ENCODE data around the gene CLDN34. TPM values are rescaled to one million over a fixed set of nuclear protein-coding genes. Genes with fewer than 3 reads are reported as not detected.

Gene CLDN34
- polyA plus RNA-seq (ENCODE audit: insufficient read length in 4 of 4) = under 1 TPM in 1 of 4 donors, not detected in 3; 0.09 TPM

- no peak for DNase-seq (ENCODE audit: low read depth in 4 of 4, low spot score in 3 of 4)
Measured at GRCh38 chrX:9966775-9967408, at the start of gene CLDN34. Gene CLDN34 (plus strand): TSS chrX:9967358. CDS start chrX:9967358, 0 bp downstream.

- DNase-seq (ENCODE audit: low read depth in 4 of 4, low spot score in 3 of 4) = no peak
Measured at GRCh38 chrX:9917861-9918260, 49.3 kb upstream of the CLDN34 start.

GRCh38 chrX:9919632-9920172, 47.5 kb upstream of the CLDN34 start:
- no peak for DNase-seq (ENCODE audit: low read depth in 4 of 4, low spot score in 3 of 4)

GRCh38 chrX:9921407-9921806, 45.8 kb upstream of the CLDN34 start:
- DNase-seq (ENCODE audit: low read depth in 4 of 4, low spot score in 3 of 4) = no peak

- no peak for DNase-seq (ENCODE audit: low read depth in 4 of 4, low spot score in 3 of 4)
Measured at GRCh38 chrX:9923357-9923756, 43.8 kb upstream of the CLDN34 start.

- DNase-seq (ENCODE audit: low read depth in 4 of 4, low spot score in 3 of 4) = no peak
Measured at GRCh38 chrX:9926002-9926401, 41.2 kb upstream of the CLDN34 start.

- no peak for DNase-seq (ENCODE audit: low read depth in 4 of 4, low spot score in 3 of 4)
Measured at GRCh38 chrX:9927698-9928482, 39.3 kb upstream of the CLDN34 start.

- no peak for DNase-seq (ENCODE audit: low read depth in 4 of 4, low spot score in 3 of 4)
Measured at GRCh38 chrX:9935436-9935835, 31.7 kb upstream of the CLDN34 start.

- DNase-seq (ENCODE audit: low read depth in 4 of 4, low spot score in 3 of 4) = no peak
Measured at GRCh38 chrX:9937761-9938160, 29.4 kb upstream of the CLDN34 start.

- DNase-seq (ENCODE audit: low read depth in 4 of 4, low spot score in 3 of 4) = no peak
Measured at GRCh38 chrX:9938516-9938915, 28.6 kb upstream of the CLDN34 start.

GRCh38 chrX:9940421-9940820, 26.7 kb upstream of the CLDN34 start:
- no peak for DNase-seq (ENCODE audit: low read depth in 4 of 4, low spot score in 3 of 4)

GRCh38 chrX:9942086-9942485, 25.1 kb upstream of the CLDN34 start:
- DNase-seq (ENCODE audit: low read depth in 4 of 4, low spot score in 3 of 4) = no peak

GRCh38 chrX:9943420-9943819, 23.7 kb upstream of the CLDN34 start:
- no peak for DNase-seq (ENCODE audit: low read depth in 4 of 4, low spot score in 3 of 4)

GRCh38 chrX:9947131-9947794, 19.9 kb upstream of the CLDN34 start:
- DNase-seq (ENCODE audit: low read depth in 4 of 4, low spot score in 3 of 4) = no peak

GRCh38 chrX:9948406-9948805, 18.8 kb upstream of the CLDN34 start:
- DNase-seq (ENCODE audit: low read depth in 4 of 4, low spot score in 3 of 4) = no peak

- no peak for DNase-seq (ENCODE audit: low read depth in 4 of 4, low spot score in 3 of 4)
Measured at GRCh38 chrX:9952300-9952699, 14.9 kb upstream of the CLDN34 start.

- no peak for DNase-seq (ENCODE audit: low read depth in 4 of 4, low spot score in 3 of 4)
Measured at GRCh38 chrX:9953396-9953795, 13.8 kb upstream of the CLDN34 start.

GRCh38 chrX:9955506-9955905, 11.7 kb upstream of the CLDN34 start:
- no peak for DNase-seq (ENCODE audit: low read depth in 4 of 4, low spot score in 3 of 4)

- no peak for DNase-seq (ENCODE audit: low read depth in 4 of 4, low spot score in 3 of 4)
Measured at GRCh38 chrX:9957743-9958142, 9.4 kb upstream of the CLDN34 start.

- DNase-seq (ENCODE audit: low read depth in 4 of 4, low spot score in 3 of 4) = no peak
Measured at GRCh38 chrX:9958183-9958582, 9.0 kb upstream of the CLDN34 start.

- DNase-seq (ENCODE audit: low read depth in 4 of 4, low spot score in 3 of 4) = no peak
Measured at GRCh38 chrX:9961750-9962149, 5.4 kb upstream of the CLDN34 start.

All from right renal pelvis (tissue), 4 donors.